Pons (tissue), 1 donor: ENCODE results near the gene USP10.

ENCODE experiments used
- DNase-seq: peaks from one replicate; pipeline ENCODE4 v3.0.0-alpha.2; 2016; ENCODE audit warnings: low spot score

Gene USP10

DNA sequence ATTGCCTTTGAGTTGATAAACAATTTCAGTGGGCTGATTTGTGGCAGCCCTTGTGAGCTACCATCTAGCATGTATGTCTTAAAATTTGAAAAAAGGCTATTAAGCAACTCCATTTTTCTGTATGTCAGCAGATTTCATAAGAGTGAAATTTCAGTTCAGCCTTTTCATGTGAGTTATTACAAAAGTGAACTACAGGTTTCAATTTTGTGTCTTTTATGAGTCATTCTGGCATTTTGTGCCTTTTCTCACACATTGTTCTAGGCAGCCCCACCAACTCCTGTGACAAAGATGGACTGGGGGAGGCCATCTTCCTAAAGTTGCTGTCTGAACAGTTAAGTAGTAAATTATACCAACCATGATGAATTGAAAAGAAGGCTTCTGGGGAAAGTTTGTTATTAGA, 52.1 kb downstream of the USP10 start:
- no peak for DNase-seq

DNA sequence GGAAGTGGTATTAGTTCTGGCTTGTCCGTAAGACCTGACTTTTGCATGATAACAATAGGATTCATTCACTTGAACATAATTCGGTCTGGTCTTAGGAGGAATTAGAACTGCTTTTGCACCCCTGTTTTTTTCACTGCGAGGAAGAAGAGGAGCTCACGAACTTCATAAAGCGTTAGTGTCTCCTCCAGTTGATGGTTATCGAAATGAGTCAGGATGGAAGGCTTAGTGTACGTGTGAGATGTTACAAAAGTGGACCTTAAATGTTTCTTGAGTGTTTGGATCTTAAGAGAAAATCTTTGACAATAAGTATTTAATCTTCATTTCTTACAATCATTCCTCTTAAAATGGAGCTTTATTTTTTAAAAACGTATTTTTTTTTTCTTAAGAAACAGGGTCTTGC, 52.8 kb downstream of the USP10 start:
- DNase-seq = no peak

- no peak for DNase-seq
Measured at GRCh38 chr16:84753412-84754326, 53.9 kb downstream of the USP10 start.

DNA sequence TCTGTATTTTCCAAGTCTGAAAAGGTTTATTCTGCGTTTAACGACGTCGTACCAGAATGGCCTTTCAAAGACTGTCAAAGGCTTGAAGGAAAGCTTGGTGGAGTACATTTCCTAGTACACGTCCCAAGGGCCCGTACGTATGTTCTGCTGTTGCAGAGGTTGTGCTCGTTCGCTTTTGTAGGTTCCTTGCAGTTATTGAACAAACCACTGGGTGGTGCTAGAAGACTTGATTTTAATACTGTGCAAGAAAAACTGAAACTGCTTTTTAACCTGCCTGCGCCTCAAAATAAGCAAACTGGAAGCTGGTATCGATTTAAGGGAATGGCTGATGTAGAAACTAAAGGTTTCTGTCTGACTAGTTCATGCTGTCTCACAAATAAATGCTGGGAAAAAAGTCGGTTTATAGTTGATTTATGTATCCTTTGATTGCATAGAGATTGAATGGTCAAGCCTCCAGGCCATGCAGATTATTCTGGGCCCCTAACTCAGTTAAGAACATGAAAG, 54.6 kb downstream of the USP10 start:
- peak; percentile 92 for DNase-seq

- DNase-seq = no peak
Measured at GRCh38 chr16:84754956-84755672, 55.3 kb downstream of the USP10 start.

- DNase-seq = no peak
Measured at GRCh38 chr16:84756830-84757229, 57.0 kb downstream of the USP10 start.

- DNase-seq = no peak
Measured at GRCh38 chr16:84758627-84759026, 58.8 kb downstream of the USP10 start.

DNA sequence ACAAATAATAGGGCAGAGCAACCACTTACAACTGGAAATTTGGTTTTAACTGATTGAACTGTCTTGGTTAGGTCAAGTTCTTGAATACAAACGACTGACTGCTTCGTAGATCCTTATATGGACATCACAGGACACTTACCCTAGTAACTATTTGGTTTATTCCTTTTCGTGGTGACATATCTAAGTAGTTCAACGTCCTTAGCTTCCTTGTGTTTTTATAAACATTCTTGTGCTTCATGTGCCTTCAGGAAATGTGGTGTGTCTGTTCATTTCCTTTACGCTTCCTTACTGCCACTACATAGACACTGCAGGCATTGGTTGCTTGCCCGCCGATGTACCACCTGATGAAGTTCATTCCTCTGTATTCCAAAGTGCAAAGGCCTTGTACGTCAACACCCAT, 59.3 kb downstream of the USP10 start:
- no peak for DNase-seq

DNA sequence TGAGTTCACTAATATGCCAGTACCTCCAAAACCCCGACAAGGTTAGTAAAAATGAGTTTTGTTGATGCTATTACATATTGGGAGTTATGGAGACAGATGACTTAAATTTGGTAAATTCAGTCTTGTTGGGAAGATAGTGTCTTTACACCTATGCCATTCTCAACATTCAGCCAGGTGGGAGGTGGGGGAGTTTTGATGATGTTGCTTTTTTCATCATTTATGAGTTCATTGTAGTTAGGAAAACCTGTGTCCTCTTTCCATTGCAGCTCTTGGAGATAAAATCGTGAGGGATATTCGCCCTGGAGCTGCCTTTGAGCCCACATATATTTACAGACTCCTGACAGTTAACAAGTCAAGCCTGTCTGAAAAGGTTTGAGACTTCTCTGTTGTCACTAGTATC, 60.1 kb downstream of the USP10 start:
- DNase-seq = no peak

DNA sequence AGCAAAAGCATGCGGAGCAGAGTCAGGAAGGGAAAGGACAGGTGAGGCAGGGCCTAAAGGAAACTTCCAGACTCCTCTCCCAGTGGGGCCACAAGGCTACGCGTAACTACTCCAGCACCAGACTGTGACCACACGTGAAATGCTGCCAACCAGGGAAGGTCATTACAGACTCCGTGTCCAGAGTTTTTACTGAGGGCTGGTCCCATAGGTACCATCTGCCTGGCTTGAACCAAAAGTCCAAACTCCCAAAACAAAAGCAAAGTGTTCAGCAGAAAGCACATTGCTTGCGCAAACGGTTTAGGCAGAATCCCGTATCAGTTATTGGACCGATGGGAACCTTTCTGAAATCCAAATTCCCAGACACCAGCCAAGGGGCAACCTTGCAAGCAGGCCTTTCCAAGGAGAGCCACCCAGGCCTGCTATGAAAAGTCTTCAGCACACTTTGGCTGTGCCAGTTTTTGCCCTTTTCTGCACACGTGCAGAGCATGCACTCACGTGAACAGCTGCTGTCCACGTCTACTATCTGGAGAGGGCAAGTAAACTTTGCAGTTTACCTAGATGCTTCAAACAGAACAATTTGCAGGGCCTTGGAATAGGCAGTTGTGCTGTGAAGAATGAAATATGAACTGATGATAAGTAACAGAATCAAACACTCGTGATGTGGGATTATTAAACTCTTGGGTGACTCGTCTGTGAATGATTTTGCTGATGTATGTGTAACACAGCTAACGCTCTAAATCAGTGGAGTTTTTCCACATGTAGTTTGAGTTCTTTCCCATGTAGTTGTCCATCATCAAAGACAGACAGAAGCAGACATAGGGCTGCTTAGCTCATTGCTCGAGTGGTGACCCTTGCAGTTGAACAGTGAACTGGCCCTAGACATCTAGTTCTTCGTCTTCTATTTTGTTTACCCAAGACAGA, 61.9 kb downstream of the USP10 start:
- no peak for DNase-seq

GRCh38 chr16:84763164-84763563, 63.4 kb downstream of the USP10 start:
- no peak for DNase-seq

- no peak for DNase-seq
Measured at GRCh38 chr16:84763629-84764028, 63.8 kb downstream of the USP10 start.

DNA sequence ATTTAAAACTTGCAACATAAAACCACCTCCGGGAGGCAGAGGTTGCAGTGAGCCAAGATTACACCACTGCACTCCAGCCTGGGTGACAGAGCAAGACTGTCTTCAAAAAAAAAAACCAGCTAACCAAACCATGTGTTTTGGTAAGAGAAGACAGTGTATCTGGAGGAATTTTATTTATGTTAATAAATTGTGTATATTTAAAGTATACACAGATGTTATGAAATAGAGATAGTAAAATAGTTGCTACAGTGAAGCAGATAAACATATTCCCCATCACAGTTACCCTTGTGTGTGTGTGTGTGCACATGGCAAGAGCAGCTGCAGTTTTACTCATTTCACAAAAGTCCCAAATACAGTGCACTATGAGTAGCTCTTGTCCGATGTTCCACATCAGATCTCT, 65.2 kb downstream of the USP10 start:
- DNase-seq = no peak

DNA sequence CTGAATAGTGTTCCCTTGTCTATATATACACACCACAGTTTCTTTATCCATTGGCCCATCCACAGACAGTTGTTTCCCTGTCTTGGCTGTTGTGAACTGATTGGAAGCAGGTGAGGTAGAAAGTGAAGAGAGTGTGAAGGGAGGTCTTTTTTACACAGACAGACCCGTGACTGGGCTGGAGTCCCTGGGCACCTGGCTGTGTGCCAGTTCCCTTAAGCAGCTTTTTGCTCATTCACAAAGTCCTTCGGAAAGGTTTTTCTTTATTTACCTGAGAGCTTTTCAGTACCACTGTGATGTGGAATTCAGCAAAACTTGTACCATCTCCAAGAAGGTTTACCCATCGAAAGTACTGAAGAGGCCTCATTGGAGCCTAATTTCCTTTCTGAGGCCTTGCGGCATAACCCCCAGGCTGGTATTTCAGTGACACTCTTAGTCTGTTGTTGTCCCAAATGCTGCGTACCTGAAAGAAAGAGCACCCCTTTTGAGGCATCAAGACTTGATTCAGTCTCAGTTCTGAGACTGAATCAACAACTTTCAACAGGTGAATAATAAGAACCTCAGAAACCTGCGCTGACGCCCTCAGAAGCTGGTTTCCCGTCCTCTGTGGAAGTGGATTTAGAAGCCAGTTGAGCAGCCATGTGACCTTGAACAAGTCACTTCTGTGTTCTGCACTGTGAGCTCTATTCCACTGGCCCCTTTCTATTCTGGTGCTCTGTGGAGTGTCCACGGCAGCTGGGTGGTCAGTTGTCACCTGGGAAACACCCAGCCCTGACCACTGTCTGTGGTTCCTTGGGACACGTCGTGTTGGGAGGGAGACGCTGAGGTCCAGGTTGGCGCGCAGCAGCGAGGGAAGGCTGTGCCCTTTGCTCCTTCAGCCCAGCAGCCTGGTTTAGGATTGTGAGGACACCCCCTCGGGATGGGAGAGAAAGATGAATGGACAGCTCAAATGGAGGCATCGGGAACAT, 66.1 kb downstream of the USP10 start:
- no peak for DNase-seq

DNA sequence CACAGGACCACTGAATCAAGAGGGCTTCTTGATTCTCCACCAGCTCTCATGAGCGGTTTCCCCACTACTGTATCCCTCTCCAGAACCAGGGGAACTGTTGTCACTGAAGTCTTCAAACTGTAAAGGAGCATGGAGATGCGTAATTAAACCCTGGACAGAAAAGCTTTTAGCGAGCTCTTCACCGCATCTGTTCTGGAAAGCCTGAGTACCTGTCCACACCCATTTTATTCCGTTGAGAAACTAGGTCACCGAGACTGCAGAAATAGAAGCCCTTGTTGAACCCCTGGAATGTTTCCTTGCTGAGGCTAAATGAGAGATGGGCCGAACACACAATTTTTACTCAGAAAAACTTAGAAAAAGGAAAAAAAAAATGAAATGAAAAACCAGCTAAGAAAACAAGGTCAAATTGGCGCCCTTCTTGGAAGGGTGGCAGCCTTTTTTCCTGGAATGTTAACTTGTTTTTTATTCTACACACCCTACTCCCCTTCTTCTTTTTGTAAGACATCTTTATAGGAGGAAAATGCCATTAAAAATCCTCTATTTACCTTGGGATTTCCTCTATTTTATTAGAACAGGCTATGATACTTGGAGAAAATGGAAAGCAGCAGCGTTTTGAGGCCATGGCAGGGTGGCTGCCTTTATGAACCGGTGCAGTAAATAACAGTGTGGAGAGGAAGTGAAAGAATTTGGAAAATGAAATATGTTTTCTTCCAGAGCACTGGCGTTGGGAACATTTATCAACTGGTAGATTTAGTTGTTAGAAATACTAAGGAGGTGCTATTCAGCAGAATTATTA, 67.4 kb downstream of the USP10 start:
- DNase-seq = no peak

GRCh38 chr16:84768061-84768807, 68.4 kb downstream of the USP10 start:
- DNase-seq = no peak

DNA sequence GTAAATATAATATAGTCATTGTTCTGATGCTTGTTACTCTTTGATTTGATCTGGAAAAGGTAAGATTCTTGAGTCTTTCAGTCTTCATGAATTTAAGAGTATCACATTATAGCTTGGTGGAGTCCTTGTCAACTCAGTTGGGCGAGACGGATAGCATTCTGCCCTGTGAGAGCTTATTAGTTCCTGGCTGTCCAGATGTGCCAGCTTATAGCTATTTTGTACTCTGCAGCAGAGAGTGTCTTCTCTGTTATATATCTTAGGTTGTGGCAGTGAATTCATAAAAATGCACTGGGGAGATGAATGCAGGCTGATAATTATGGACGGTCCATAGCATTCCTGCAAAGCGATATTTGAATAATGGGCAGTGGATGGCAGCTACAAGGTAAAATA, 69.0 kb downstream of the USP10 start:
- no peak for DNase-seq

DNA sequence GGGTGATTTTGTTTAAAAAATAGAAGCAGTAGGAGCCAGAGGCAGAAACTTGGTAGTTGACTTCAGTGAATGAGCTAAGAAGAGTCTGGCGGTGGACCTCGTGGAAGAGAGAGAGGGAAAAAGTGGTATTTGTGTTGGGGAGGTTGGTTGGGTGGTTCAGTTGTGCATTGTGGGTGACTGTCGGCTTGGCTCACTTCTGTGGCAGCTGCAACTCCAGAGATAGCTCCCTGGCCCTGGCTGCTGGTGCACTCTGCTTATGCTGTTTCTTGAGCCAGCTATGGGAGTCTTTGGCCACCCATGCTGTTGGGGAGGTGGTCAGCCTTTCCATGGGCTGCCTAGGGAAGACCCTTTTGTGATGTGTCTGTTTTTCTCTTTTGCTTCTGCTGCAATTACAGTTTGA, 69.6 kb downstream of the USP10 start:
- no peak for DNase-seq

DNA sequence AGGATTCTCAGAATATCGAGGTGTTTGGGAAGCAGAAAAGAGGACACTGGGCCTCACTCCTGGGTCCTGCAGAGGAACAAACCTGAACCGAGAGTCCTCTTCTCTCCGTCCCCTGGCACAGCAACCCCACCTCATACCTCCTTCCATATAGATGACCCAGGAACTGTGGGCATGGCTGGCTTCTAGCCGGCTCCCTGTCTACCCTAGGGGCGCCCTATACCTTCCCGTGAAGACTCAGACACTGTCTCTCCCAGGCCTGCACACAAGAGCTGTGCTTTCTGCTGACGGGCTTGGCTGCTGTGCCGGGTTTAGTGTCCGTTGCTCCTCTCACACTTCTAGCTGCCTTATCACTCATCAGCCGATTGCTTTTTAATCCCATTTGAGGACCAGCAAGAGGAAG, 73.5 kb downstream of the USP10 start:
- DNase-seq = no peak
